ENCODE data around the gene AKR1C4. TPM values are rescaled to one million over a fixed set of nuclear protein-coding genes. Genes with fewer than 3 reads are reported as not detected.

AKR1C4 gene
- total RNA-seq, 1 donor from 2014 or later, result not detected

DNA sequence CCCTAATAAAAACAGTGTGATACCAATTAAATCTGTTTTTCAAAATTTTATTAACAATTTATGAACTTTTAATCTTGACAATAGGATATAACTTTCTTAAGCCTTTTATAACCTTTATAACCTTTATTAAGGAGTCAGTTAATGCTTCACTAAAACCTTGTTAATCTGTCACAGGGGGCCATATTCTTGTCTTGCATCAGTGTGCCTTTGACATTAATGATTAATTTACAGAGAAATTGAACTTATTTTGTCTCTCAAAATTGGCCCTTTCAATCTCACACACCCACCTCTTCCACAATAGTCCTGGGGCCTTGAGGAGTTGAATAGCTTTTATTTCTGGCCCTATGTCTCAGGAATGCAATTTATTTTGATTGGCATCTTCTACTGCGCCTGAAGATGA is 68.5 kb downstream of the AKR1C4 start:
- DNase-seq (ENCODE audit: low read depth), result no peak

DNA sequence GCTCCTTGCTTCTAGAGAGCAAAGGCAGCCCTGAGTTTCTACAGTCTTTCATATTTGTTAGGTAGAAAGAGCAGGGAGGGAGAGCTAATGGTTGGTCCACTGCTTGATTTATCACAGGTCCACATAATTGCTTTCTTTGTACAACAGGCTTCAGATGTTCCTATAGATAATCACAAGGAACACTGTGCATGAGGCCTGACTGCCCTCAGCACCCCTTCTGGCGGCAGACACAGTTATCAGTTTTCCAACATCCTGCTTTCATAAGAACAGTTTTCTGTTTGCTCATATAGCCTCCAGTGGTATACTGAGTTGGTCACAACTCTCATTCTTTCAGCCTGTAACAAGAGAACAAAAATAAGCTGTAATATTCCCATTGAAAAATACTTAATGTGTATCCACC is 69.7 kb downstream of the AKR1C4 start:
- no peak for DNase-seq (ENCODE audit: low read depth)

DNA sequence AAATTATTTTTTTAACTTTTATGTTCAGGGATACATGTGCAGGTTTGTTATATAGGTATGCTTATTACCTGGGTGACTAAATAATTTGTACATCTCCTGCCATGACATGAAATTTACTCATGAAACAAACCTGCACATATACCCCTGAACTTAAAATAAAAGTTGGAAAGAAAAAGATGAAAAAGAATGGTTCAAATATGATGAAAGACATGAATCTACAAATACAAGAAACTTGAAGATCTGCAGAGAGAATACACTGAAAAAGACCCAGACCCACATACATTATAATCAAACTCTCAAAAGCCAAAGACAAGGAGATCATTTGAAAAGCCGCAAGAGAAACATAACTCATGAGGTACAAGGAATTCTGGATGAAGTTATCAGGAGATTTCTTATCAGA is 70.2 kb downstream of the AKR1C4 start:
- DNase-seq (ENCODE audit: low read depth), result no peak

DNA sequence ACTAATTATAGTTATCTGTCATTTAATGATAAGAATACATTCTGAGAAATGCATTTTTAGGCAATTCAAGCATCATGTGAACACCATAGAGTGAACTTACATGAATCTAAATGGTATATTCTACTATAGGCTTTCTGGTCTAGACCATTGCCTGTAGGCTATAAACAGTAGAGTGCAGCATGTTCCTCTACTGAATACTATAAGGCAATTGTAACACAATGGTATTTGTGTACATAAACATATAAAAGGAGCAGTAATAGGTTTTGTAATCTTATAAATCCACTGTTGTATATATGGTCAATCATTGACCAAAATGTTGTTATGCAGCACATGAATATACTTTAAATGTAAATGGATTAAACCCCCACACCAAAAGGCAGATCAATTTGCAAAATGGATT is 71.6 kb downstream of the AKR1C4 start:
- no peak for DNase-seq (ENCODE audit: low read depth)

Other genes starting within 250 kb of the AKR1C4 start
- gene AKR1C1, start 233.4 kb upstream of the AKR1C4 start, total RNA-seq, result 38.1 and 60.1 TPM in 2 replicates
- gene AKR1C2, start 193.0 kb upstream of the AKR1C4 start, total RNA-seq, result 33.3 and 49.4 TPM in 2 replicates
- 65.8 and 91.3 TPM in 2 replicates for gene AKR1C3, start 102.4 kb upstream of the AKR1C4 start, total RNA-seq
- not detected in 2 replicates for gene AKR1C8, start 11.7 kb upstream of the AKR1C4 start, total RNA-seq
- gene UCN3, start 168.1 kb downstream of the AKR1C4 start, total RNA-seq, result not detected in 2 replicates
- not detected in 2 replicates for gene TUBAL3, start 208.0 kb downstream of the AKR1C4 start, total RNA-seq
- 20.2 and 31.6 TPM in 2 replicates for gene NET1, start 215.7 kb downstream of the AKR1C4 start, total RNA-seq